GM18508 (cell line): ENCODE measurements around the gene HAPLN1.

Source experiments
- ATAC-seq: cut with Tn5 transposase; IDR thresholded peaks from one replicate; pipeline ENCODE4 v1.9.1; 2021; ENCODE audit warnings: moderate number of reproducible peaks; ENCODE audit not compliant: insufficient read depth, unreplicated experiment

Gene HAPLN1

DNA sequence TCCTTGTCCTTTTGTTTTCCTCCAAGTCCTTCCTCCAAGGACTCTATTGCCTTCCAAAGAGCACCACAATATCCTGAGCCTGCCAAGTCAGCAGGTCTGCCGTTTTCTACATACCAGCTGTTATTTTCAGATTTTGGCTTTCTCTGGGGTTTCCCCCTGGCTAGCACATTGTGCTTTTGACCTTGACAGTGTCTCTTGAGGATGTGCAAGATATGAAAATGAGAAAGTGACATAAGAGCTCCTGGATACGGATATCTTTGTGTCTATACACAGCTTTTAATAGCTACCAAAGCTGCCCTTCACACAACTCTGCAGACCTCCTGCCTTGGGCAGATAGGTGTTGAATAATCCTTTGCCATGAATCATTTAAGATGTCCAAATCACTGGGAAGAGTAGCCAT, 67.0 kb downstream of the HAPLN1 start:
- peak; percentile 79 for ATAC-seq

DNA sequence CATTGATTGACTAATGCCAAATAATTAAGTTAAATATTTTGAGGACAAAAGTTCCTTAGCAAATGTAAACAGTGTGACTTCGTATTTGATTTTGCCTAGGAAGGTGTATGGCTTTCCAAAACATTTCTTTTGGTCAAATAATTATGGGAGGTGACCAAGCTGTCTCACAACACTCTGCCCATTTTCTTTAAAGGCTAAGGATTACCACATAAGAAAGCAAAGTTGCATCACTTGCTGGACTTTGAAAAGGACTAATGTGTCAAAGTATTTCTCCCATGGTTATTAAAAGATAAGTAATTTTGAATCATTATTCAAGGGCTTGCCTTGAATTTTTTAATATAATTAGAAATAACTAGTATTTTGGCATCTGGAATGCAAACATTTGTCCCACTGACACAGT, 74.7 kb downstream of the HAPLN1 start:
- ATAC-seq: no peak

DNA sequence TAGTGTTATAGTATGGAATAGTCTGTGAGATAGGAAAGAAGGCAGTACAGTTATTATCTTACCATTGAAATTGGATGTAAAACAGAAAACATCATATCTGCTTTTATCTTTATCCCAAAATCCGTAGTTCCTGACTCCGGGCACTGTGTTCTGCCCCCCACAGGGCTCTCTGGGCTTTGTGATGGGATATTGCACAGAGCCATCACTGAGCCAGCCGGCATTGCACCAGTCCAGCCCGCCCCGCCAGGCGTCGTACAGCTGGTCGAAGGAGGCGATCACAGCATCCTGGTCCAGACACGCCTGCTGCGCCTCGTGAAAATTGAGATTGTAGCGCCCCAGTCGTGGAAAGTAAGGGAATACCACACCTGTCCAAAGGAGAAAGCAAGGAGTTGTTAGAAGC, 76.4 kb downstream of the HAPLN1 start:
- ATAC-seq: no peak

DNA sequence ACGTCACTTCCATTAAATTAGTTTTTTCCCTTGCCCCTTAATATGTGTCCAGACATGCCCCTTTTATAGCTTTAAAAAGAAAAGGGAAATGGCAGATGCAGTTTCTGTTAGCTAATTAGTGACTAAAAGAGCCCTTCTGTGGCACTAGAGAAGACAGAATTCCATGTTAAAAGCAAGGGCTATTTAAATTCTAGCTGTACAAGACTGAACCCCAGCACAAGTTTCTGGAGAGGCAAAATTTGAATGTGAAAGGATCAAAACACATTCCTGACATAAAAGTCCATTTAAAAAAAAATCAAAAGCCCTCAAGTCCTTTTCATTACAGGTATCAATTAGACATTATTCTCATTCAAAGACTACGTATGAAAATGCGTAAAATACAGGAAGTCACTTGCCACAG, 78.7 kb downstream of the HAPLN1 start:
- ATAC-seq: no peak

DNA sequence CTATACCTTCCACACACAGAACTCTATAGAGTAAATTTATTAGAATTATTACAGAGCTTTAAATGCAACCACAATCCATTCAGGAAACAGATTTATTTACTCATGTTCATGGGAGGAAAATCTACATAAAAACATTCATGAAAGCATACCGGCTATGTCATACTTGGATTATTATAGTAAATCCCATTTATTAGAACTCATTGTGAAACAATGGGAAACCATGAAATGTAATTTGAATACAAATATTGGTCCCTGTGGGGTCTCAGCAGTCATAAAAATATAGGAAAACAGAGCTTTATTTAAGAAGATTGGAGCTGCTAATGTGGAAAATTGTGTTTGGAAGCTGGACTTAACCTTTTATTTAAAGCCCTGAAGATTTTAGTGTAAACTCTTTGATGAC, 80.7 kb downstream of the HAPLN1 start:
- no peak for ATAC-seq

DNA sequence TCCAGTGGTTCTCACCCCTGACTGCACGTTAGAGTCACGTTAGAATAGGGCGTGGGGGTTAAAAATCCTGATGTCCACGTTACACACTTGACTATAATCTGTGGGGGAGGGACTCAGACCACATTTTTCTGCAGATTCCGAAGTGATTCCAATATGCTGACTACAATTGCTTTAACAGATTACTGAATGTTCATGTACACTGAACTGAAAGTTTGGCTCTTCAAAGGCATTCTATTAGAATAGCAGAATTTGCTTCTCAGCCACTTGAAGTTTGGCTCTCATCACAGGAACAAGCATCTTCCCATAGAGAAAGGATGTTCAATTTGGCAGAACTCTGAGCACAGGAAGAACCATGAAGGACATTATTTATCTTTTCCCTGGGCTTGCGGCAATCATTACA, 84.5 kb downstream of the HAPLN1 start:
- no peak for ATAC-seq

DNA sequence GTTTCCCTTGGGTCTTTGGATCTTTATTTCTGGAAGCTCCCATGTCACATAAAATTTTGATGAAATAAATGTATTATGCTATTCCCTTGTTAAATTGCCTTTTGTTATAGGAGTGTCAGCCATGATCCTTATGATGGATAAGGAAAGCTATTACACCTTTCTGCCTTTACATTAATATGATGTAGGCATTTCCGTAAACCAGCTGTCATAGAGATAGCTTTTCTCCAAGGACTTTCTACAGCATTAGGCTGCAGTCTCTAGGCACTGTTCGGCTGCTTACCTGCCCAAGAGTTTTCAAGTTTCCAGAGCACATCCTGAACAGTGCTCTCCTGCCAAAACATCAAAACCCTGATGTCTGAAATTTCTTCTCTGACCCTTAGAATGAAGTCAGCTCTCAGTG, 87.4 kb downstream of the HAPLN1 start:
- no peak for ATAC-seq

DNA sequence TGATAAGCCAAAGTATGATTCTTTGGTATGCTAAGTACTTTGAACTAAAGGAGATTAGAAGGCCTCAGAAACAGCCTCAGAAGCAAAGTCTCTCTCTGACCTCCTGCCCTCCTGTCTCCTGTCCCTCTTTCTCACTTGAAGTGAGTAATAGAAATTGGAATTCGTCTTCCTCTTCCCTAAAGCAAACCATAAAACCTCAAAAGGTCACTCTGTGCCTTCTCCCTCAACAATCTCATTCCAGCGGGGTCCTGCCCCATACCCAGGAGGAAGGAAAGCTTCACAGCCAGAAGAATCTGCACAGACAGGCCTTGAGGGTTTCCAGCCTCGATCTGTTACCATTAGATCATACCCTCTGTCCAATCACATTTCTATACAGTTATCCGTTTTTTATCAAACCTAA, 87.8 kb downstream of the HAPLN1 start:
- no peak for ATAC-seq

DNA sequence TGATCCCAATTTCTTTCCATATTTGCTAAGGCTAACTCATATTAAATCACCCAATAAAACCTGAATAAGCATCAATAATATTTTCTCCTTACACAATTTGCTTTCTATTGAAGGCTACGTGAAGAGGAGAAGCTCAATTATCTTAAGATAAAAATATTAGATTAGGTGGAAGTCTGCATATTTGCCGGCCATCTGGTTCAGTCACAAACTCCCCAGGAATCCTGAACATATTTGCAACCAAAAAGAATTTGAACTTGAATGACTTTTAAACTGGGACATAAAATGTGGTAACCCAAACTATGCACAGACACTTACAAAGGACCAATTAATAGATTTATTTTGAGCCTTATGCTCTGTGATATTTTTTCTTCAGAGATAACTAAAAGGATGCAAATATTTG, 92.3 kb downstream of the HAPLN1 start:
- ATAC-seq: no peak

DNA sequence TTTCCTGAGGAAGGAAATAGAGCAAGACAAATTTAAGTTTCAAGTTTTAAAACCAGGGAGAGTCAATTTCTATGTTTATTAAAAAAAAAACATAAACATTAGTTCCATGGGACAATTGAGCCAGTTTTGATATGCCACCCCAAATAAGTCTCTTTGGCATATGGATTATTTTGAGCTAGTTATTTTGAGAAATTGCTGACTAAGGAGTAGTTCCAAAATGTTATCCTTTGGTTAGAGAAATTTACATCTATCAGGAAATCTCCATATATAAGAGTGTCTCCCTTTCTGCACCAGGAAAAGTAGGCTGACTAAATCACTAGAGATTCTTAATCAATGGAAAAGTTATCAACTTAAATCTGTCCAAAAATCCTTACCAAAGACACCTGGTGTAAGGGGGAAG, 105.8 kb downstream of the HAPLN1 start:
- ATAC-seq: no peak

DNA sequence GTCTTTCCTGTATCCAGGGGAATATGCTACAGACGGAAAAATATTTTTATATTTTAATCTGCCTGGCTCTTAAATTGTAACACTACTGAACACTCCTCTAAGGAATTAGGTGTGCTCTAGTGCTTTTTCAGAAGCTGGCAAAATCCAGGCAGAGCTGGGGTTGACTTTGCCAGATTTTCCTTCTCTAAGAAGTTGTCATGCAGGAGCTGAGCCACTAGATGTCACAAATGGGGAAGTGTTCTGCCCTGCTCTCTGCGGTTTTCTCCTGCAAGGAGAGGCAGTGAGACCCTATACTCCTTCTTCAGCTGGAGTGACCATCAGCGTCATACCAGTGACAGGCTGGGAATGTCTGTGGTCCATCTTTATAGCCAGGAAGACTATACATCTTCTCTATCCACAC, 112.5 kb downstream of the HAPLN1 start:
- ATAC-seq: no peak

DNA sequence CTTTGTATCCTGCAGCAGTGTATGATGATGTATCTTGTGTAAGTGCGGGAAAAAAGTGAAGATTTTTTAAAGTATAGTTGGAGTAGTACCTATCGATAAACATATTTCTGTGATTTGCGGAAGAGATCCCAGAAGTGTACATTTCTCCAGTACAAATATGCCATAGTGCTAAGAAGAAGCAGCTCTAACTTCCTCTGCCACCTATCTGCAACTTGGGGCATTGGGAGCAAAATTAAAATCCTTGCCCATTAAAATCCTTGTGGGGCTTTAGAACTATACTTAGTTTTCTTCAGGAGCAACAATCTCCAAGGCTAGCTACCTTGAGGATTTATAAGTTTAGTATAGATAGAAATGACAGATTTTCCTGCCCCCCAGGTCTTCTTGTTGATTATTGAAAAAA, 125.4 kb downstream of the HAPLN1 start:
- no peak for ATAC-seq

DNA sequence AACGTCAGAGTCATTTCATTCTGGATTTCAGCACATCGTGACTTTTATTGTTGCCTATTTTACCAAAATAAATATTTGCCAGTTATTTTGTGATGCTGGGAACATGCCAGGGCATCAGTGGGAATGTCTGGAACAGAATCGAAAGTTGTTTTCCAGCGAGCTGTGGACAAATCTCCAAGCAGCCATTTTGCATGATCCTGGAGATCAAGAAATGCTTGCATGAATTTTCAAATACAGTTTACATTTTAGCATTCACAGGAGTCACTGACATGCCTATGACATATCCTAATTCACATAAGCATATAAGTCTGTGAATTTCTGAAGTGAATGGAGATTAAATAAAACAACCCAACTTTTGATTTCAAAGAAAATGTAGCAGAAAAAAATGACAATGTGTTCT, 129.7 kb downstream of the HAPLN1 start:
- no peak for ATAC-seq

DNA sequence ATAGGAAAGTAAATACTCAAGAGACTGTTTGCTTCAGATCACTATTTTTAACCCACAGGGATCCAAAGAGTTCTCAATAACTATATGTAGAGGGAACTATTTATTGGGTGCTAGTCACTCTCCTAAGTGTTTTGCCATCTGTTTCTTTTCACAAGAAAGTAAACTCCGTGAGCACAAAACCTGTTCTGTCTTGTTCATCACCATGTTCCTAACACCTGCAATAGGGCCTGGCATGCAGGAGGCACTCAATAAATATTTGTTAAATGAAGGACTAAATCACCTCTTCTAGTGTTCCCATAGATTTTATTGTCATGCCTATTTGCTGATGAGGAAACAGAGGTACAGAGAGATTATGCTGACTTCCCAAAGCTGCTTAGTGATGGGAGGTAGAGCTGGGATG, 130.9 kb downstream of the HAPLN1 start:
- ATAC-seq: no peak
